HAP-1 (cell line): ENCODE results near the gene LCP2.

Source experiments
- DNase-seq, 2 experiments: peaks; one replicate each; pipeline ENCODE4 v3.0.0-alpha.2; 2016 to 2020; ENCODE audit warnings: low spot score in 2 of 2
- H3K27me3 ChIP-seq: fragments of 250-450 bp; sonication (Bioruptor Pico); 2 replicates; pipeline ENCODE4 v1.5.1; 2020; ENCODE audit warnings: low read depth, mild to moderate bottlenecking, moderate library complexity
- H3K36me3 ChIP-seq: fragments of 250-450 bp; sonication (Bioruptor Pico); replicated peaks from 2 replicates; pipeline ENCODE4 v1.5.1; 2020; ENCODE audit warnings: mild to moderate bottlenecking
- H3K4me1 ChIP-seq: fragments of 250-450 bp; sonication (Bioruptor Pico); 2 replicates; pipeline ENCODE4 v1.5.1; 2020; ENCODE audit warnings: mild to moderate bottlenecking
- H3K4me3 ChIP-seq: fragments of 250-450 bp; sonication (Bioruptor Pico); 2 replicates; pipeline ENCODE4 v1.5.1; 2020; ENCODE audit warnings: mild to moderate bottlenecking, moderate library complexity
- H3K9me3 ChIP-seq: fragments of 250-450 bp; sonication (Bioruptor Pico); 2 replicates; pipeline ENCODE4 v1.5.1; 2020; ENCODE audit warnings: mild to moderate bottlenecking, moderate library complexity
- in situ Hi-C: fragments of 300-500 bp; cut with MboI; formaldehyde crosslinking; loops from 3 replicates; pipeline ENCODE4 v1.14.3; 2020; ENCODE audit warnings: low sequenced_read_pairs, inconsistent platforms, mixed read lengths

The LCP2 gene

DNA sequence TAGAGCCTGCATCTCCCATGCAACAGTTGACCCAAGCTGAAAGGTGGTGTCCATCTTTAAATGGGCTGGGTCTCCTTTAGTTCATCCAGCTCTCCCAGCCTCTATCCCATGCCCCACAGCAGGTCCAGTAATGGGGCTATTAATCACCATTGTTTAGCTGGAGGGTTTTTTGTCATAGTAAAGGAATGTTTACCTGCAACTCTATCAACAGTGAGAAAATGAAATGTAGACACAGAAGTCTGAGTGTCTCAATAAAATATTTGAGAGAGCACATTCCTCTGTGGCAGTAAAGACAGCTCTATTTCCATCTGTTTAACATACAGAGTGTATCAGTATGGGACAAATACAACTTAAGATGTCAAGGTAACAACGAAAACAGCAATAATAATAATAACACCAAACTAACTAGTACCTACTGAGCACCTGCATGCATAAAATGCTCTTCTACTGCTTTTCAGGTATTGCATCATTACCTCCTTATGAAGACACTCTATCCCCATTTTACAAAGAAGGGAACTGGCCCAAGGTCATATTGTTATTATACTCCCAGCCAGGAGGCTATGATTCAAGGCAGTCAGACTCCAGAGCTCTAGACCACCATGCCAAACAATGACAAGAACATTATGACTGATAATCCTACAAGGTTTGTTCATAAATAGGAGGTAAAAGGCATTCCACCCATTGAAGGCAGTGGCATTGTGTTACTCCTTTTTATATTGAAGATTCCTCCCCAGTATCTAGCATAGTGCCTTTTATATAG is 85.8 kb downstream of the LCP2 start:
- no peaks in the 10 kb centered on the region for H3K36me3 ChIP-seq
- no peak for DNase-seq
- peaks cover 11% of the 10 kb centered on the region; the same call in 1 of the 2 replicates for H3K27me3 ChIP-seq
- no peaks in the 10 kb centered on the region for H3K9me3 ChIP-seq
- in situ Hi-C loops: loop anchor here (10.0 kb wide), 1 partner anchor 107 kb away; the partner anchor contains the start of gene FOXI1
- no peak overlapping the region for H3K4me3 ChIP-seq
- no peaks in the 10 kb centered on the region for H3K4me1 ChIP-seq

DNA sequence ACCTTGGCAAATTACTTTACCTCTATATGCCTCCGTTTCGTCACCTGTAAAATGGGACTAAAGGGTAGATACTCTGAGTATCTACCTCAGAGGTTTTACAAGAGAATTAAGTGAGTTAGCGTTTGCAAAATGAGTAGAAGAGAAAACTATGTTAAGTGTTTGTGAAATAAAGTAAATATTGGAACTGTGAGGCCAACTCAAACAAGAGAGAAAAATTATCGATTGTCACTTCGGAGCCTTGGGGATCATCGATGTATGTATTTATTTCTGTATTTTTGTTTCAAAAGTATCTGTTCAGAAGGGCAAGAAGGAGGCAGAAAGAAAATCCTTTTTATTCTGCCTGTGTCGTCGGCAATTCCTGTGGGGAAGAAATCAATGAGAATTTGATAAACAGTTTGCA is 90.6 kb downstream of the LCP2 start:
- in situ Hi-C loops: no loop called here
- Histone ChIP-seq H3K36me3 (no peaks in the 10 kb centered on the region), H3K27me3 (peaks cover 10% of the 10 kb centered on the region; the same call in 1 of the 2 replicates), H3K4me3 (no peak overlapping the region), H3K4me1 (no peaks in the 10 kb centered on the region), H3K9me3 (no peaks in the 10 kb centered on the region)
- no peak for DNase-seq

DNA sequence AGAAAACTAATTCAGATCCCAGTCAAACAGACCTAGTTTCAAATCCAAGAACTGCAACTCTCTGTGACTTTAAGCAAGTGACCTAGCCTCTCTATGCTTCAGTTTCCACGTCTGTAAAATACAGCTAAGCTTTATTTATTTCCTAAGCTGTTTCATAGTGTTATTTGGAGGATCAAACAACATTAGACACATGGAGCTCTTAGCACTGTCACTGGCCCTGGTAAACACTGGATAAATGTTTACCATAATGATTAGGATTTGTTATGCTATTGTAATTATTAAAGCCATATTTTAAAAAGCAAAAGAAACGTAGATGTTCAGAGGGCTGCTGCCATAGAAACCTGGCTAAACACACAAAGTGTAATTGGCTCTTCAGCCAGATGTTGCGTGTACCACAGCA is 91.4 kb downstream of the LCP2 start:
- Histone ChIP-seq H3K4me3 (no peak overlapping the region), H3K27me3 (peaks cover 10% of the 10 kb centered on the region; the same call in 1 of the 2 replicates), H3K36me3 (no peaks in the 10 kb centered on the region), H3K9me3 (no peaks in the 10 kb centered on the region), H3K4me1 (no peaks in the 10 kb centered on the region)
- DNase-seq: no peak
- in situ Hi-C loops: no loop called here

DNA sequence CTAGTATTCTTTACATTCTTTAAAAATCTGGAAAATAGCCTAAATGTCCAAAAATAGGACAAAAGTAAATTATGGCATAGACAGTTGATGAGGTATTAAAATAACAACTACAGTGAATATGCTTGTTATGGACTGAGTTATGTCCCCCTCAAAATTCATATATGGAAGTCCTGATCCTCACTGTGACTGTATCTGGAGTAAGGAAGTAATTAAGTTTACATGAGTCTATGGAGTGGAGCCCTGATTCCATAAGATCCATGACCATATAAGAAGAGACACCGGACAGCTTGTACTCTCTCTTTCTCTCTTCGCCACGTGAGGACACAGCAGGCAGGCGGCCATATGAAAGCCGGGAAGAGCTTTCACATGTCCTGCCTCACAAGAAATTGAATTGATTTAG is 93.4 kb downstream of the LCP2 start:
- H3K9me3 ChIP-seq: no peaks in the 10 kb centered on the region
- DNase-seq: no peak
- H3K4me1 ChIP-seq: no peaks in the 10 kb centered on the region
- in situ Hi-C loops: no loop called here
- H3K27me3 ChIP-seq: peaks cover 10% of the 10 kb centered on the region; the same call in 1 of the 2 replicates
- H3K36me3 ChIP-seq: no peaks in the 10 kb centered on the region
- H3K4me3 ChIP-seq: no peak overlapping the region

DNA sequence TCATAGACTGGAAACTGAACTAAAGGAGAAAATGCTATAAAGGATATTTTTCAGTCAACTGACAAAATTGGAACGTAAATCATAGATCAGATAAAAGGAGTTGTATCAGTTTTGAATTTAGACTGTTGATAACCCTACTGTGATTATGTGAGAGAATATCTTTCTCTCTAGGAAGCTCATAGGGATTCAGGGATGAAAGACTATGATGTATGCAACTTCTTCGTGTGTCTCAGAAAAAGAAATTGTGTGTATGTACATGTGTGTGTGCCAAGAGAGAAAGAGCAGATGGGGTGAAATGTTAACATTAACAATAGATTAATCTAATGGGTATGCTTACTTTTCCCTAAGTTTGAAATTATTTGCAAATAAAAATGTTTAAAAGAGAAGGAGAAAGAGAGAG is 95.5 kb downstream of the LCP2 start:
- H3K4me1 ChIP-seq: no peaks in the 10 kb centered on the region
- no peaks in the 10 kb centered on the region for H3K9me3 ChIP-seq
- in situ Hi-C loops: no loop called here
- H3K4me3 ChIP-seq: no peak overlapping the region
- H3K27me3 ChIP-seq: 0 out of 2 replicates have a peak, but pooled peaks cover 5% of the 10 kb centered on the region
- no peak for DNase-seq
- H3K36me3 ChIP-seq: no peaks in the 10 kb centered on the region

DNA sequence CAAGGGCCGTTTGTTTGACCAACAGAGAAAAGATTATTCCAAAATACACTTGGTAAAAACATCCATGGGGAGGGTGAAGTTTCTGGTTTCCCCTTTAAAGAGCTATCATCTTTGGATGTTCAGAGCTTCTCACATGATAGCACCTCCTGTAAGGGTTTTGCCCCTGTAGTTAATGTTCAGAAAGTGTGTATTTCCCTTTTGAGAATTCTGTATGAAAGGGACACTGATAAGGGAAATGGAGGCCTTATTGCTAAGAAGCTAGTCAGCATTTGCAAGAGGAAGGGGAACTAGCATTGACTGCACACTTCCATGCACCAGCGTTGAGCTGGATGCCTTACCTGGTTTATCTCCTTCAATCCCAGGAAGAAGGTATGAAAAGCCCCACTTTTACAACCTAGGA is 96.3 kb downstream of the LCP2 start:
- in situ Hi-C loops: no loop called here
- 0 out of 2 replicates have a peak, but pooled peaks cover 5% of the 10 kb centered on the region for H3K27me3 ChIP-seq
- DNase-seq: no peak

DNA sequence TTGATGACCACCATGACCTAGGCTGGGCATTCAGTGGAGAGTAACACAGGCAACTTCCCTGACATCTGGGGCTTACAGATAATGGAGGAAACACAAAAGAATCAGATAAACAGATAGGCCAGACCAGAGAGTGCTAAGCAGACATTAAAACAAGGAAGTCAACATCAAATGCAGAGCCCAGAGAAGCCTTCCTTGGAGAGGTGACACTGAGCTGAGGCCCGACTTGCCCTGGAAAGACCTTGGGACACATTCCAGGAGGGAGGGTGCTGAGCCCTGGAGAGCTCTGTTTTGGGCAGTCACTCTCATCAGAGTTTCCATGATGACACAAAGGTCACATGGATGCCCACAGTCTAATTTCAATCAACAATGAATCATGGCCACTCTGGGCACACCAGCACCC is 96.7 kb downstream of the LCP2 start:
- no peaks in the 10 kb centered on the region for H3K9me3 ChIP-seq
- no peak overlapping the region for H3K4me3 ChIP-seq
- H3K27me3 ChIP-seq: 0 out of 2 replicates have a peak, but pooled peaks cover 5% of the 10 kb centered on the region
- H3K4me1 ChIP-seq: no peaks in the 10 kb centered on the region
- DNase-seq: no peak
- in situ Hi-C loops: no loop called here
- H3K36me3 ChIP-seq: no peaks in the 10 kb centered on the region

More for the DNA sequence above, 96.3 kb downstream of the LCP2 start:
- Histone ChIP-seq H3K36me3 (no peaks in the 10 kb centered on the region), H3K4me1 (no peaks in the 10 kb centered on the region), H3K4me3 (no peak overlapping the region), H3K9me3 (no peaks in the 10 kb centered on the region)
